Body of pancreas (tissue), 4 donors: ENCODE data around the gene AKAP13.

Source experiments
- CTCF ChIP-seq, 7 experiments: fragments of 450-650 bp in 4 of 7; fragments of 200-600 bp in 3 of 7; sonication (generic) in 3 of 7; IDR thresholded peaks; one replicate each; pipeline ENCODE4 v1.5.1; 2016 to 2019; ENCODE audit warnings: antibody characterized with exemption in 7 of 7
- POLR2A ChIP-seq, 3 donors: fragments of 450-650 bp; IDR thresholded peaks; one replicate each; pipeline ENCODE4 v1.6.1; 2016; ENCODE audit warnings: antibody characterized with exemption in 3 of 3, mild to moderate bottlenecking in 2 of 3

- TF ChIP-seq CTCF (IDR thresholded peaks at IDR 0.05) (no peak), POLR2A (IDR thresholded peaks at IDR 0.05) (no peak)
These were observed 276.7 kb downstream of the AKAP13 start for GRCh38 chr15:85657132-85657531.
